HEK293 (cell line): ENCODE results near the gene RAI14.

Experiments
- CTCF ChIA-PET: fragments of 350-600 bp; formaldehyde crosslinking; extraction: SDS; loops from one replicate; lab custom pipeline; 2021; ENCODE audit warnings: antibody characterized with exemption; lab: Yijun Ruan, JAX
- POLR2A ChIA-PET: fragments of 300-600 bp; formaldehyde crosslinking; extraction: SDS; loops from one replicate; lab custom pipeline; 2020; ENCODE audit warnings: antibody characterized with exemption, inconsistent platforms; lab: Yijun Ruan, JAX
- H3K27ac ChIP-seq: fragments of 200-500 bp; sonication (Bioruptor generic); 2 replicates; pipeline ENCODE4 v1.5.1; 2014; ENCODE audit warnings: low read depth, low read length, control low read depth, inconsistent platforms; ENCODE audit errors: extremely low read depth
- H3K36me3 ChIP-seq, 2 experiments: fragments of 200-500 bp in 1 of 2; sonication (Bioruptor generic) in 1 of 2; 1 replicate in 1 of 2; 2 replicates in 1 of 2; pipeline ENCODE4 v1.5.1; 2014 to 2017; ENCODE audit warnings: inconsistent platforms in 2 of 2, low read length in 2 of 2; ENCODE audit not compliant: control insufficient read depth in 2 of 2, insufficient read depth in 1 of 2
- H3K4me1 ChIP-seq: fragments of 200-500 bp; sonication (Bioruptor generic); 2 replicates; pipeline ENCODE4 v1.5.1; 2014; ENCODE audit warnings: mild to moderate bottlenecking, low read length, inconsistent platforms; ENCODE audit not compliant: control insufficient read depth, insufficient read depth
- H3K4me3 ChIP-seq: 2 replicates; pipeline ENCODE4 v1.5.1; 2011; ENCODE audit warnings: low read depth, mild to moderate bottlenecking, control low read depth, low read length, moderate library complexity
- H3K9me3 ChIP-seq: fragments of 200-500 bp; sonication (Bioruptor generic); 2 replicates; pipeline ENCODE4 v1.5.1; 2014; ENCODE audit warnings: low read depth, low read length, inconsistent platforms; ENCODE audit not compliant: control insufficient read depth, insufficient read depth
- BCL11A ChIP-seq: fragments of 450-650 bp; formaldehyde crosslinking; IDR thresholded peaks from 2 replicates; pipeline ENCODE4 v1.5.1; 2016; ENCODE audit warnings: low read depth, missing biosample characterization, missing genetic modification characterization
- KLF1 ChIP-seq: fragments of 450-650 bp; formaldehyde crosslinking; IDR thresholded peaks from 2 replicates; pipeline ENCODE4 v1.5.1; 2016; ENCODE audit warnings: missing biosample characterization, missing genetic modification characterization
- MEIS1 ChIP-seq: sonication (generic); formaldehyde crosslinking; IDR thresholded peaks from 2 replicates; pipeline ENCODE4 v1.8.1; 2022; ENCODE audit warnings: missing genetic modification reagents, mild to moderate bottlenecking, borderline replicate concordance
- PRDM6 ChIP-seq: fragments of 450-650 bp; formaldehyde crosslinking; IDR thresholded peaks from 2 replicates; pipeline ENCODE4 v1.5.1; 2017; ENCODE audit warnings: missing biosample characterization, missing genetic modification characterization
- SETDB1 ChIP-seq: IDR thresholded peaks from one replicate; pipeline ENCODE4 v1.6.1; 2017; ENCODE audit warnings: mild to moderate bottlenecking, low read length, moderate library complexity, mixed read lengths; ENCODE audit not compliant: insufficient read length
- SP2 ChIP-seq: fragments of 450-650 bp; formaldehyde crosslinking; IDR thresholded peaks from 2 replicates; pipeline ENCODE4 v1.5.1; 2016; ENCODE audit warnings: missing biosample characterization, missing genetic modification characterization
- TCF7L2 ChIP-seq: IDR thresholded peaks from 2 replicates; pipeline ENCODE4 v1.6.1; 2011; ENCODE audit warnings: low read depth, mild to moderate bottlenecking, inconsistent platforms, low read length, moderate library complexity, borderline replicate concordance
- ZBTB6 ChIP-seq: fragments of 450-650 bp; formaldehyde crosslinking; IDR thresholded peaks from 2 replicates; pipeline ENCODE4 v1.5.1; 2017; ENCODE audit warnings: missing biosample characterization, missing genetic modification characterization
- ZNF133 ChIP-seq: fragments of 450-650 bp; formaldehyde crosslinking; IDR thresholded peaks from 2 replicates; pipeline ENCODE4 v1.5.1; 2016; ENCODE audit warnings: missing biosample characterization, missing genetic modification characterization
- ZNF140 ChIP-seq: fragments of 450-650 bp; formaldehyde crosslinking; IDR thresholded peaks from 2 replicates; pipeline ENCODE4 v1.5.1; 2016; ENCODE audit warnings: missing biosample characterization, missing genetic modification characterization
- ZNF148 ChIP-seq: fragments of 450-650 bp; formaldehyde crosslinking; IDR thresholded peaks from 2 replicates; pipeline ENCODE4 v1.5.0; 2017; ENCODE audit warnings: missing biosample characterization, missing genetic modification characterization, borderline replicate concordance
- ZNF155 ChIP-seq: fragments of 450-650 bp; formaldehyde crosslinking; IDR thresholded peaks from 2 replicates; pipeline ENCODE4 v1.5.1; 2016; ENCODE audit warnings: missing biosample characterization, missing genetic modification characterization
- ZNF169 ChIP-seq: fragments of 450-650 bp; formaldehyde crosslinking; IDR thresholded peaks from 2 replicates; pipeline ENCODE4 v1.5.1; 2016; ENCODE audit warnings: missing biosample characterization, missing genetic modification characterization
- ZNF274 ChIP-seq, 2 experiments: fragments of 200-500 bp in 1 of 2; fragments of 450-650 bp in 1 of 2; sonication (Bioruptor generic) in 1 of 2; formaldehyde crosslinking in 1 of 2; IDR thresholded peaks; 2 replicates each; pipeline versions ENCODE4 v1.5.1 to v1.6.1; 2014 to 2016; ENCODE audit warnings: borderline replicate concordance in 1 of 2, inconsistent platforms in 1 of 2, low read length in 1 of 2, missing biosample characterization in 1 of 2, missing genetic modification characterization in 1 of 2
- ZNF311 ChIP-seq: fragments of 450-650 bp; formaldehyde crosslinking; IDR thresholded peaks from 2 replicates; pipeline ENCODE4 v1.5.1; 2017; ENCODE audit warnings: missing biosample characterization, missing genetic modification characterization, borderline replicate concordance
- ZNF501 ChIP-seq: fragments of 450-650 bp; formaldehyde crosslinking; IDR thresholded peaks from 2 replicates; pipeline ENCODE4 v1.5.1; 2016; ENCODE audit warnings: missing biosample characterization, missing genetic modification characterization
- ZNF513 ChIP-seq: fragments of 450-650 bp; IDR thresholded peaks from 2 replicates; pipeline ENCODE4 v1.5.1; 2018; ENCODE audit warnings: missing biosample characterization, missing genetic modification characterization
- ZNF549 ChIP-seq: fragments of 450-650 bp; IDR thresholded peaks from 2 replicates; pipeline ENCODE4 v1.5.1; 2018; ENCODE audit warnings: missing biosample characterization, missing genetic modification characterization, mild to moderate bottlenecking, inconsistent platforms, moderate library complexity
- ZNF580 ChIP-seq: fragments of 450-650 bp; formaldehyde crosslinking; IDR thresholded peaks from 2 replicates; pipeline ENCODE4 v1.5.1; 2016; ENCODE audit warnings: missing biosample characterization, missing genetic modification characterization
- ZNF658 ChIP-seq: fragments of 450-650 bp; formaldehyde crosslinking; IDR thresholded peaks from 2 replicates; pipeline ENCODE4; 2016; ENCODE audit warnings: missing biosample characterization, missing genetic modification characterization
- ZSCAN30 ChIP-seq: fragments of 450-650 bp; IDR thresholded peaks from 2 replicates; pipeline ENCODE4 v1.5.1; 2018; ENCODE audit warnings: missing biosample characterization, mild to moderate bottlenecking, missing genetic modification characterization, moderate library complexity

Gene RAI14

GRCh38 chr5:34869256-34869655 is 213.1 kb downstream of the RAI14 start (continued):
- no peak for TF ChIP-seq ZBTB6 (tag by site-specific recombination)
- TF ChIP-seq BCL11A (tag by site-specific recombination), result no peak

GRCh38 chr5:34870382-34870781 is 214.3 kb downstream of the RAI14 start:
- H3K9me3 ChIP-seq, result no peaks in the 10 kb centered on the region
- POLR2A ChIA-PET, result no interaction called here
- no peak for TF ChIP-seq TCF7L2
- TF ChIP-seq ZNF274 (IDR thresholded peaks at IDR 0.05; ENCODE audit: low read length), result no peak
- no peak for TF ChIP-seq ZNF274 (tag by site-specific recombination; IDR thresholded peaks at IDR 0.05; ENCODE audit: borderline replicate concordance)
- peak; percentile 90 for TF ChIP-seq ZNF133
- no peaks in the 10 kb centered on the region for H3K36me3 ChIP-seq
- H3K27ac ChIP-seq, result no peak overlapping the region
- CTCF ChIA-PET, result interaction anchor here (0.7 to 1.6 kb wide), 2 partner anchors 28 to 951 kb away, joined by 3 read pairs; no protein-coding TSS in a partner anchor
- no peak overlapping the region for H3K4me3 ChIP-seq
- peaks cover 7% of the 10 kb centered on the region; the same call in 1 of the 2 replicates for H3K4me1 ChIP-seq

GRCh38 chr5:34876275-34876674 is 220.1 kb downstream of the RAI14 start:
- ChIA-PET POLR2A (no interaction called here), CTCF (no interaction called here)
- Histone ChIP-seq H3K9me3 (no peaks in the 10 kb centered on the region; the same call in 1 of the 2 replicates), H3K4me3 (no peak overlapping the region), H3K27ac (no peak overlapping the region), H3K36me3 (no peaks in the 10 kb centered on the region), H3K4me1 (no peaks in the 10 kb centered on the region)
- TF ChIP-seq SETDB1 (peak; percentile 61), ZNF513 (tag by site-specific recombination) (no peak), ZNF140 (no peak), ZNF580 (tag by site-specific recombination) (0 out of 2 replicates have a peak, but pooled peaks have one; percentile 15), ZNF549 (tag by site-specific recombination) (no peak), ZSCAN30 (tag by site-specific recombination) (no peak)

- Histone ChIP-seq H3K27ac (no peak overlapping the region), H3K36me3 (no peaks in the 10 kb centered on the region), H3K9me3 (no peaks in the 10 kb centered on the region; the same call in 1 of the 2 replicates), H3K4me3 (no peak overlapping the region), H3K4me1 (no peaks in the 10 kb centered on the region)
- TF ChIP-seq SP2 (tag by site-specific recombination), result no peak
- no peak for TF ChIP-seq ZNF148
- no peak for TF ChIP-seq PRDM6
- no peak for TF ChIP-seq ZNF658 (tag by site-specific recombination)
- no peak for TF ChIP-seq MEIS1 (CRISPR knock-in tag)
- no peak for TF ChIP-seq ZNF169 (tag by site-specific recombination)
- TF ChIP-seq KLF1, result no peak
- TF ChIP-seq ZNF311 (tag by site-specific recombination), result no peak
- TF ChIP-seq ZNF155 (tag by site-specific recombination), result no peak
- no peak for TF ChIP-seq ZNF140
- no peak for TF ChIP-seq ZNF501
- POLR2A ChIA-PET, result no interaction called here
- CTCF ChIA-PET, result interaction anchor here (0.6 to 2.3 kb wide), 2 partner anchors 17 to 396 kb away, joined by 3 to 14 read pairs; no protein-coding TSS in a partner anchor
These were observed 225.1 kb downstream of the RAI14 start for GRCh38 chr5:34881246-34881645.
